CD4-positive, alpha-beta memory T cell (primary cell): ENCODE data around the gene LINGO4. TPM values are rescaled to one million over a fixed set of nuclear protein-coding genes. Genes with fewer than 3 reads are reported as not detected.

Experiments used
- CTCF ChIA-PET: fragments of 350-600 bp; sonication (Branson Sonifier 250); formaldehyde crosslinking; loops from one replicate; lab custom pipeline; 2021; ENCODE audit warnings: inconsistent platforms; ENCODE audit not compliant: partially characterized antibody; lab: Charles Lee
- POLR2A ChIA-PET: fragments of 350-600 bp; sonication (Branson Sonifier 250); formaldehyde crosslinking; loops from one replicate; lab custom pipeline; 2021; ENCODE audit not compliant: partially characterized antibody; lab: Charles Lee
- DNase-seq, 5 donors: peaks; one replicate each; pipeline versions ENCODE4 v3.0.0 to v3.0.0-alpha.2; 2020 to 2022; ENCODE audit warnings: mixed read lengths in 1 of 5
- H3K27ac ChIP-seq: one replicate; pipeline ENCODE4 v1.7.0; 2013; ENCODE audit warnings: low read depth, low read length
- H3K27me3 ChIP-seq: 2 replicates; pipeline ENCODE4 v1.7.0; 2013; ENCODE audit warnings: mild to moderate bottlenecking, low read length, moderate library complexity; ENCODE audit not compliant: insufficient read depth
- H3K36me3 ChIP-seq: 2 replicates; pipeline ENCODE4 v1.7.0; 2013; ENCODE audit warnings: mild to moderate bottlenecking, low read length, moderate library complexity; ENCODE audit not compliant: insufficient read depth
- H3K4me1 ChIP-seq: 2 replicates; pipeline ENCODE4 v1.7.0; 2013; ENCODE audit warnings: mild to moderate bottlenecking, low read length, moderate library complexity; ENCODE audit not compliant: insufficient read depth
- H3K4me3 ChIP-seq, 2 donors: one replicate each; pipeline ENCODE4 v1.7.0; 2013; ENCODE audit warnings: low read length in 2 of 2, mild to moderate bottlenecking in 1 of 2
- H3K9me3 ChIP-seq, 2 donors: one replicate each; pipeline ENCODE4 v1.7.0; 2013; ENCODE audit warnings: low read length in 2 of 2, control low read depth in 1 of 2; ENCODE audit not compliant: control insufficient read depth in 1 of 2
- H3K27ac Mint-ChIP-seq, 7 donors: one replicate each; pipeline ENCODE4 v1.8.0; 2020 to 2021; ENCODE audit warnings: mixed read lengths in 7 of 7, mild to moderate bottlenecking in 6 of 7, inconsistent platforms in 3 of 7, moderate library complexity in 3 of 7
- H3K27me3 Mint-ChIP-seq, 2 donors: one replicate each; pipeline ENCODE4 v1.8.0; 2020 to 2021; ENCODE audit warnings: mixed read lengths in 2 of 2
- H3K36me3 Mint-ChIP-seq, 2 donors: one replicate each; pipeline ENCODE4 v1.8.0; 2020 to 2021; ENCODE audit warnings: mixed read lengths in 2 of 2, inconsistent platforms in 1 of 2, mild to moderate bottlenecking in 1 of 2
- H3K4me1 Mint-ChIP-seq, 4 donors: one replicate each; pipeline ENCODE4 v1.8.0; 2020 to 2021; ENCODE audit warnings: mixed read lengths in 4 of 4, mild to moderate bottlenecking in 1 of 4
- H3K4me3 Mint-ChIP-seq, 8 donors: one replicate each; pipeline ENCODE4 v1.8.0; 2020 to 2021; ENCODE audit warnings: mixed read lengths in 8 of 8, mild to moderate bottlenecking in 7 of 8, moderate library complexity in 6 of 8, inconsistent platforms in 3 of 8
- H3K9me3 Mint-ChIP-seq, 8 donors: one replicate each; pipeline ENCODE4 v1.8.0; 2020 to 2021; ENCODE audit warnings: mixed read lengths in 8 of 8, mild to moderate bottlenecking in 5 of 8, inconsistent platforms in 3 of 8, moderate library complexity in 1 of 8
- intact Hi-C: fragments of 100-400 bp; cut with micrococcal nuclease; formaldehyde crosslinking; loops from one replicate; pipeline ENCODE4 v1.15.1; 2023
- polyA plus RNA-seq, 2 donors: library from polyadenylated mRNA; unstranded; fragments of 300-500 nt; fragmentation: Illumina TruSeq; gene quantifications; one replicate each; pipeline ENCODE4 v1.2.3, GENCODE V29; 2021
- total RNA-seq, 2 experiments: library from RNA; stranded (reverse); gene quantifications; one replicate each; pipeline ENCODE4 v1.2.3, GENCODE V29; 2021

LINGO4 gene
- total and polyA plus RNA-seq, 4 experiments from 2014 or later, result 0.20 to 0.52 (median 0.36) TPM; not detected in 1

DNA sequence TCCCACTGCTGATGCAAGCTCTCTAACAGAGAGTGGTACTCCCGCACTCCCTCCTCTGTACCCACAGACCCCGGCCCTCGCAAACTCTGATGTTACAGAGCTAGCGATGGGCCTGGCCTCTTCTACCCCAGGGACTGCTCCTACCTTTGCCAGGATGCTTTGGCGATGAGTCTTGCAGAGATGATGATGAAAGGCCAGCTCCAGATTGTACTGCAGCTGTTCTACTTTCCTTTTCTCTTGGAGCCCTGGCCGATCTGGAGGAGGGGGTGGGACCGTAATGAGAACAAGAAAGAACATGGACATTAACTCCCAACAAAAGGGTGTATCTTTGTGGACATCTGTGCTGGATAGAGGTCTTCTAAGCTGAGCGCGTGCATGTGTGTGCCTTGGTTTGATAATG is 6.0 kb upstream of the LINGO4 start:
- POLR2A ChIA-PET, result interaction anchor here (0.9 to 14.6 kb wide), 3 partner anchors 9 to 18 kb away, joined by 3 to 233 read pairs (median 16); partner anchors contain the start of gene RORC
- H3K36me3 ChIP-seq, result no peaks in the 10 kb centered on the region
- no peaks in the 10 kb centered on the region for H3K27me3 ChIP-seq
- peak overlapping the region in 2 of 7 donors; percentile 10 to 39 for H3K27ac Mint-ChIP-seq
- DNase-seq, result no peak
- H3K27ac ChIP-seq, result no peak overlapping the region
- H3K4me1 Mint-ChIP-seq, result peaks cover 38 to 63% (median 46%) of the 10 kb centered on the region in 4 donors
- H3K9me3 ChIP-seq, result no peaks in the 10 kb centered on the region
- intact Hi-C loops, result no loop called here
- CTCF ChIA-PET, result interaction anchor here (1.1 to 2.5 kb wide), 5 partner anchors 11 to 25 kb away, joined by 3 to 13 read pairs (median 6); no protein-coding TSS in a partner anchor
- no peaks in the 10 kb centered on the region for H3K9me3 Mint-ChIP-seq
- H3K27me3 Mint-ChIP-seq, result no peaks in the 10 kb centered on the region
- peaks cover 16 to 26% of the 10 kb centered on the region in 2 donors for H3K36me3 Mint-ChIP-seq
- no peak overlapping the region for H3K4me3 ChIP-seq
- H3K4me1 ChIP-seq, result peaks cover 49% of the 10 kb centered on the region
- no peak overlapping the region for H3K4me3 Mint-ChIP-seq

- no peak for DNase-seq
- Histone ChIP-seq H3K36me3 (no peaks in the 10 kb centered on the region), H3K27ac (no peak overlapping the region), H3K27me3 (no peaks in the 10 kb centered on the region), H3K9me3 (no peaks in the 10 kb centered on the region), H3K4me1 (peaks cover 38% of the 10 kb centered on the region), H3K4me3 (no peak overlapping the region)
- peaks cover 28 to 52% (median 36%) of the 10 kb centered on the region in 4 donors for H3K4me1 Mint-ChIP-seq
- H3K36me3 Mint-ChIP-seq, result peaks cover 10 to 20% of the 10 kb centered on the region in 2 donors
- peak overlapping the region in 4 of 7 donors; percentile 39 to 83 (median 72) for H3K27ac Mint-ChIP-seq
- ChIA-PET POLR2A (no interaction called here), CTCF (no interaction called here)
- intact Hi-C loops, result no loop called here
- no peak overlapping the region for H3K4me3 Mint-ChIP-seq
- no peaks in the 10 kb centered on the region for H3K9me3 Mint-ChIP-seq
- no peaks in the 10 kb centered on the region for H3K27me3 Mint-ChIP-seq
Measured at GRCh38 chr1:151809985-151810556, 4.9 kb upstream of the LINGO4 start.

- ChIA-PET CTCF (no interaction called here), POLR2A (no interaction called here)
- Histone ChIP-seq H3K27me3 (no peaks in the 10 kb centered on the region), H3K4me1 (peaks cover 31% of the 10 kb centered on the region), H3K27ac (no peak overlapping the region), H3K9me3 (no peaks in the 10 kb centered on the region), H3K36me3 (no peaks in the 10 kb centered on the region), H3K4me3 (no peak overlapping the region)
- Mint-ChIP-seq H3K4me1 (peaks cover 23 to 45% (median 30%) of the 10 kb centered on the region in 4 donors), H3K36me3 (peaks cover 10 to 20% of the 10 kb centered on the region in 2 donors), H3K4me3 (no peak overlapping the region), H3K27me3 (no peaks in the 10 kb centered on the region), H3K27ac (peak overlapping the region in 5 of 7 donors; percentile 57 to 83 (median 76)), H3K9me3 (no peaks in the 10 kb centered on the region)
- intact Hi-C loops, result no loop called here
- DNase-seq, result no peak
Measured at GRCh38 chr1:151809290-151809984, 4.2 kb upstream of the LINGO4 start.

DNA sequence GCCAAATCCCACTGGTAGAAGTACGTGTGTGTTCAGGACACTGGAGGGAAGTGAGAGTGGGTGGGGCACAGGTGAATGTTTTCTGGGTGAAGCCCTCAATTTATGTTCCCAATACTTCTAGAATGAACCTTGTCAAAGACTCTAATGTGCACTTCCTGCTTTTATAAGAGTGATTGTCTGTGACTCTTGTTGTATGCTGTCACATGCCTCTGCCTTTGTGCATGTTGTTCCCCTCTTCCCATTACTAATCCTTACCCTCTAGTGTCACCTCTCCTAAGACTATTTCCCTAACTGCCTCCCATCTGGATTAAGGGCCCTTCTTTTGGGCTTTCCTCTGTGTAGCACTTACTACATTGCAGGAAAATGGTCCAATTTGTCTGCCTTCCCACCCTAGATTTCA is 2.5 kb upstream of the LINGO4 start:
- peaks cover 20% of the 10 kb centered on the region for H3K4me1 ChIP-seq
- Mint-ChIP-seq H3K27ac (peak overlapping the region in 4 of 7 donors; percentile 34 to 70 (median 52)), H3K4me1 (peaks cover 10 to 28% (median 17%) of the 10 kb centered on the region in 4 donors), H3K36me3 (peaks cover 9 to 16% of the 10 kb centered on the region in 2 donors), H3K9me3 (no peaks in the 10 kb centered on the region), H3K4me3 (no peak overlapping the region), H3K27me3 (no peaks in the 10 kb centered on the region)
- no peak for DNase-seq
- ChIA-PET POLR2A (interaction anchor here (1.1 to 1.4 kb wide), 3 partner anchors 13 to 44 kb away, joined by 4 to 5 read pairs (median 4); partner anchors contain the start of gene MRPL9), CTCF (interaction anchor here (1.1 to 1.2 kb wide), 2 partner anchors 10 to 15 kb away, joined by 3 read pairs; no protein-coding TSS in a partner anchor)
- H3K27me3 ChIP-seq, result no peaks in the 10 kb centered on the region
- H3K9me3 ChIP-seq, result no peaks in the 10 kb centered on the region
- intact Hi-C loops, result no loop called here
- no peak overlapping the region for H3K4me3 ChIP-seq
- H3K36me3 ChIP-seq, result no peaks in the 10 kb centered on the region
- H3K27ac ChIP-seq, result no peak overlapping the region

GRCh38 chr1:151807131-151807530 is 1.9 kb upstream of the LINGO4 start:
- H3K4me1 ChIP-seq, result peaks cover 14% of the 10 kb centered on the region
- peaks cover 8 to 23% (median 12%) of the 10 kb centered on the region in 4 donors for H3K4me1 Mint-ChIP-seq
- intact Hi-C loops, result no loop called here
- H3K27me3 ChIP-seq, result no peaks in the 10 kb centered on the region
- H3K36me3 Mint-ChIP-seq, result peaks cover 5 to 13% of the 10 kb centered on the region in 2 donors
- no peak overlapping the region for H3K27ac ChIP-seq
- H3K9me3 ChIP-seq, result no peaks in the 10 kb centered on the region
- no peaks in the 10 kb centered on the region for H3K9me3 Mint-ChIP-seq
- no peak overlapping the region for H3K4me3 ChIP-seq
- no peak overlapping the region for H3K4me3 Mint-ChIP-seq
- DNase-seq, result no peak
- H3K27me3 Mint-ChIP-seq, result no peaks in the 10 kb centered on the region
- peak overlapping the region in 1 of 7 donors; percentile 70 for H3K27ac Mint-ChIP-seq
- H3K36me3 ChIP-seq, result no peaks in the 10 kb centered on the region
- CTCF ChIA-PET, result interaction anchor here (1.1 to 1.2 kb wide), 2 partner anchors 11 to 15 kb away, joined by 3 read pairs; no protein-coding TSS in a partner anchor
- POLR2A ChIA-PET, result interaction anchor here (1.3 to 1.8 kb wide), 3 partner anchors 13 to 44 kb away, joined by 4 to 5 read pairs (median 4); partner anchors contain the start of gene MRPL9

- H3K27ac Mint-ChIP-seq, result peak overlapping the region in 3 of 7 donors; percentile 19 to 32 (median 19)
- no peaks in the 10 kb centered on the region for H3K9me3 Mint-ChIP-seq
- H3K4me3 Mint-ChIP-seq, result no peak overlapping the region
- H3K27me3 ChIP-seq, result no peaks in the 10 kb centered on the region
- no peaks in the 10 kb centered on the region for H3K27me3 Mint-ChIP-seq
- intact Hi-C loops, result no loop called here
- H3K36me3 ChIP-seq, result no peaks in the 10 kb centered on the region
- H3K27ac ChIP-seq, result no peak overlapping the region
- ChIA-PET CTCF (no interaction called here), POLR2A (interaction anchor here (1.8 kb wide), 1 partner anchor 30 kb away, joined by 4 read pairs; no protein-coding TSS in a partner anchor)
- H3K4me3 ChIP-seq, result no peak overlapping the region
- H3K9me3 ChIP-seq, result no peaks in the 10 kb centered on the region
- peaks cover 5 to 15% (median 7%) of the 10 kb centered on the region in 4 donors for H3K4me1 Mint-ChIP-seq
- H3K36me3 Mint-ChIP-seq, result peaks cover 5 to 13% of the 10 kb centered on the region in 2 donors
- DNase-seq, result no peak
- H3K4me1 ChIP-seq, result peaks cover 9% of the 10 kb centered on the region
Measured at GRCh38 chr1:151806170-151806569, 951 bp upstream of the LINGO4 start.

DNA sequence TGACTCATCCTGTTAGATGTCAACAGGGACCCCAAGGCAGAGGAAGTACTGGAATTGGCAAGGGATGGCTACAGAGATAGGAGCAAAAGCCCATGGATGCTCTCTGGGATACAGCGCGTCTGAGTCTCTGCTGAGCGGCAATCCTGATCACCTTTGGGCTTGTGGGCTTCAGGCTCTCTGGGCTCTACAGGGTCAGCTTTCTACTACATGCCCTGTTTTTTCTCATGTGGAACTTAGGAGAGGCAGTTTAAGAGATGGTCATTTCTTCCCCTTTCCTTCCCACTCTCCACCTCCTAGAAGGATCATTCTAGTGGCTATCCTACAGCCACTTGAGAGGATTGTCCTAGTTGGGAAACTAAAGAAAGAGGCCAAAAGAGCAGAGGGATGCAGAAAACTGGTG is 1.3 kb downstream of the LINGO4 start:
- Histone ChIP-seq H3K4me1 (peaks cover 23% of the 10 kb centered on the region), H3K27ac (no peak overlapping the region), H3K4me3 (no peak overlapping the region), H3K27me3 (no peaks in the 10 kb centered on the region), H3K9me3 (no peaks in the 10 kb centered on the region), H3K36me3 (no peaks in the 10 kb centered on the region)
- ChIA-PET POLR2A (interaction anchor here (4.9 kb wide), 1 partner anchor 11 kb away, joined by 35 read pairs; no protein-coding TSS in a partner anchor), CTCF (interaction anchor here (1.0 to 2.5 kb wide), 2 partner anchors 24 to 32 kb away, joined by 3 to 10 read pairs; no protein-coding TSS in a partner anchor)
- H3K27ac Mint-ChIP-seq, result peak overlapping the region in 5 of 7 donors; percentile 18 to 81 (median 30)
- H3K27me3 Mint-ChIP-seq, result no peaks in the 10 kb centered on the region
- DNase-seq, result no peak
- no peak overlapping the region for H3K4me3 Mint-ChIP-seq
- no peaks in the 10 kb centered on the region for H3K9me3 Mint-ChIP-seq
- peaks cover 6 to 9% of the 10 kb centered on the region in 2 donors for H3K36me3 Mint-ChIP-seq
- intact Hi-C loops, result no loop called here
- H3K4me1 Mint-ChIP-seq, result peaks cover 14 to 29% (median 20%) of the 10 kb centered on the region in 4 donors
